ENCODE measurements around the gene PLCL2.

DNA sequence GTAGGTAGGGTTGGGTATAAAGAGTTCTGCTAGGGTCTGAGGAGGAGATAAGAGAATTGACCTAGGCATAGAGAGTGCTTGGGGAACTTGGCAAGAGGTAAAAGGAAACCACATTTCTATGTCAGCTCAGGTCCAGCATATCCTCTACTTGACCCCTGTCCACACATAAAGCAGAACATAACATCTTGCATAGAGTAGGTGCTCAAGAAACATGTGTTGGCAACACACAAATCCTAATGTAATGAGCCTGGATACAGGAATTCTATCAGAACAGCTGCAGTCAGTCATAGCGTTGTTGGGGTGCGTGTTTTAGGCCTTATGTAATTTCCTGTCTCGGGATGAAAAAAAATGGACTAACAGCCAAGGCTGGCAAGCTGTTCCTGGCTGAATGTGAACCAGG is 35.0 kb upstream of the PLCL2 start:
- TF ChIP-seq, protein P1, sequence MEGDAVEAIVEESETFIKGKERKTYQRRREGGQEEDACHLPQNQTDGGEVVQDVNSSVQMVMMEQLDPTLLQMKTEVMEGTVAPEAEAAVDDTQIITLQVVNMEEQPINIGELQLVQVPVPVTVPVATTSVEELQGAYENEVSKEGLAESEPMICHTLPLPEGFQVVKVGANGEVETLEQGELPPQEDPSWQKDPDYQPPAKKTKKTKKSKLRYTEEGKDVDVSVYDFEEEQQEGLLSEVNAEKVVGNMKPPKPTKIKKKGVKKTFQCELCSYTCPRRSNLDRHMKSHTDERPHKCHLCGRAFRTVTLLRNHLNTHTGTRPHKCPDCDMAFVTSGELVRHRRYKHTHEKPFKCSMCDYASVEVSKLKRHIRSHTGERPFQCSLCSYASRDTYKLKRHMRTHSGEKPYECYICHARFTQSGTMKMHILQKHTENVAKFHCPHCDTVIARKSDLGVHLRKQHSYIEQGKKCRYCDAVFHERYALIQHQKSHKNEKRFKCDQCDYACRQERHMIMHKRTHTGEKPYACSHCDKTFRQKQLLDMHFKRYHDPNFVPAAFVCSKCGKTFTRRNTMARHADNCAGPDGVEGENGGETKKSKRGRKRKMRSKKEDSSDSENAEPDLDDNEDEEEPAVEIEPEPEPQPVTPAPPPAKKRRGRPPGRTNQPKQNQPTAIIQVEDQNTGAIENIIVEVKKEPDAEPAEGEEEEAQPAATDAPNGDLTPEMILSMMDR (IDR thresholded peaks at IDR 0.05 in 8 of 11, conservative IDR thresholded peaks at IDR 0.05 in 3 of 11), result no peak
- TF ChIP-seq POLR2AphosphoS5 (IDR thresholded peaks at IDR 0.05), result no peak
- TF ChIP-seq POLR2A (IDR thresholded peaks at IDR 0.05), result no peak

All from spleen (tissue), 7 donors.